NB4 (cell line): ENCODE data around the gene PIF1.

Experiments
- MYC ChIP-seq: IDR thresholded peaks from 2 replicates; pipeline ENCODE4 v1.6.1; 2011; ENCODE audit warnings: low read depth, low read length
- POLR2A ChIP-seq: IDR thresholded peaks from 2 replicates; pipeline ENCODE4 v1.6.1; 2011; ENCODE audit warnings: mild to moderate bottlenecking; ENCODE audit not compliant: insufficient read length; ENCODE audit errors: extremely low read depth
- TF ChIP-seq, protein P1 (sequence below): IDR thresholded peaks from one replicate; pipeline ENCODE4 v1.5.1; 2012; ENCODE audit warnings: low read depth, low read length

DNA sequence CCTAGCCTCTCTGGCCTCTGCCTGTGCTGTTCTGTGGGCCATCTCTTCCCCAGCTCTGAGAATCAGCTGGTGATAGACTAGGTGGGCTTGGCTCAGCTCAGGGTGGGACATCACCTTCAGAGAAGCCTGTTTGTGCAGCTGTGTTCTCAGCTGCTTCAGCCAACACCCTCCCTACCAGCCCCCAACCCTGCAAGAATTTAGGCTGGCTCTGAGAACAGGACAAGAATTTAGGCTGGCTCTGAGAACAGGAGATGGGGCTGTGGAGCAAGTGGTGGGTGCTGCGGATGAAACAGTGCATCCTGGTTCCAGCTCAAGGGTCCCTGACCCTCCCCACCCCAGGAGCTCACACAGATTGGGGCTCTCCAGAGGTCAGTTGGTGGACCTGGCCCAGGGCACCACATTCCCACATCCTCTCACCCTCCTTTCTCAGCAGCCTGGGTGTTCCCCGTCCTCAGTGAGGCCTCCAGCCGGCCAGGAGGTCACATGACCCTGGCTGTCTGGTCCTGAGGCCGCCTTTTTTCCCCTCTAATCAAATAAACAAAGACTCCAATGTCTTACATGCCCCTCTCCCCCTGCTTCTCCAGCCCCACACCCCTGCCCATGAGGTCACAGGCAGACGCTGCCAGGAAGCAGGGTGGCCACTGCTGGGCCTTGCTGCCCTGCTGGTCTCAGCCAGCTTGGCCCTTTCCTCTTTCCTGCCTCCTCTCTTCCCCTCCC is 31.1 kb upstream of the PIF1 start:
- TF ChIP-seq, protein P1, sequence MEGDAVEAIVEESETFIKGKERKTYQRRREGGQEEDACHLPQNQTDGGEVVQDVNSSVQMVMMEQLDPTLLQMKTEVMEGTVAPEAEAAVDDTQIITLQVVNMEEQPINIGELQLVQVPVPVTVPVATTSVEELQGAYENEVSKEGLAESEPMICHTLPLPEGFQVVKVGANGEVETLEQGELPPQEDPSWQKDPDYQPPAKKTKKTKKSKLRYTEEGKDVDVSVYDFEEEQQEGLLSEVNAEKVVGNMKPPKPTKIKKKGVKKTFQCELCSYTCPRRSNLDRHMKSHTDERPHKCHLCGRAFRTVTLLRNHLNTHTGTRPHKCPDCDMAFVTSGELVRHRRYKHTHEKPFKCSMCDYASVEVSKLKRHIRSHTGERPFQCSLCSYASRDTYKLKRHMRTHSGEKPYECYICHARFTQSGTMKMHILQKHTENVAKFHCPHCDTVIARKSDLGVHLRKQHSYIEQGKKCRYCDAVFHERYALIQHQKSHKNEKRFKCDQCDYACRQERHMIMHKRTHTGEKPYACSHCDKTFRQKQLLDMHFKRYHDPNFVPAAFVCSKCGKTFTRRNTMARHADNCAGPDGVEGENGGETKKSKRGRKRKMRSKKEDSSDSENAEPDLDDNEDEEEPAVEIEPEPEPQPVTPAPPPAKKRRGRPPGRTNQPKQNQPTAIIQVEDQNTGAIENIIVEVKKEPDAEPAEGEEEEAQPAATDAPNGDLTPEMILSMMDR, result no peak
- TF ChIP-seq POLR2A (no peak), MYC (no peak)
